ENCODE data around the gene DOHH. TPM values are rescaled to one million over a fixed set of nuclear protein-coding genes. Genes with fewer than 3 reads are reported as not detected.

DOHH gene
- total and polyA plus RNA-seq, 9 of the 15 experiments (the other 6 are each of a cell fraction or from before 2014, with no cell fraction given), result 0.14 to 47.2 (median 5.1) TPM

DNA sequence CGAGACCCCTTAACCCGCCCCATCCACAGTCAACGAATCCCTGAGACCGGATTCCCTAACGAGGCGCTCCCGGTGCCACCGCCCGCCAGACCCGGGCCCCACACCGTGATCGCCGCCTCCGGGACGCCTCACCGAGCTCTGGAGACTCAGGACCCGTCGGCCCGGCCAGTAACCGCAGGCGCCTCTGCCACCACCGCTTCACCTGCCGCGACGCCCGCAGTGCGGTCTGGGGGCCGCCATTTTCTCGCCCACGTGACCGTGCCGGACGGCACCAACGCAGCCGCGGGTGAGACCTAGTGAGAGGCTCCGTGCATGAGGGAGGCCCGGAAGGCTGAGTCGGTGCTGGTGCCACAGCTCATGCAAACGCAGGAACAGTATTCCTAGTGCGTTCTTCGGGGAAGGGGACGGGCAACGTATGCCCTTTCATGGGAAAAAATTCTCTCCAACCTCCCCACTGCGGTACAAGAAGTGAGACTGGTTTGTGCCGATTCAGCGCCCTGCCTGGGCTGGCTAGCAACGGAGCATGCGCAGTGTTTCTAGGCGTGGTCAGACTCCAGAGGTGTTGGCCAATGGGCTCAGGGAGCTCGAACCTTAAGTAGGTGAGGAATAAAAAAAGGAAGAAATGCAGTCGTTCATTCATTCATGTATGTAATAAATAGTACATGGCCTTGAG lies at the start of gene DOHH (continued):
- no peak for TF ChIP-seq POLR3G (IDR thresholded peaks at IDR 0.05; ENCODE audit: extremely low read depth, insufficient read length, insufficient replicate concordance)
- TF ChIP-seq ZBTB17 (CRISPR knock-in tag; IDR thresholded peaks at IDR 0.05), result 0 out of 2 replicates have a peak, but pooled peaks have one; percentile 25
- TF ChIP-seq, protein P1, sequence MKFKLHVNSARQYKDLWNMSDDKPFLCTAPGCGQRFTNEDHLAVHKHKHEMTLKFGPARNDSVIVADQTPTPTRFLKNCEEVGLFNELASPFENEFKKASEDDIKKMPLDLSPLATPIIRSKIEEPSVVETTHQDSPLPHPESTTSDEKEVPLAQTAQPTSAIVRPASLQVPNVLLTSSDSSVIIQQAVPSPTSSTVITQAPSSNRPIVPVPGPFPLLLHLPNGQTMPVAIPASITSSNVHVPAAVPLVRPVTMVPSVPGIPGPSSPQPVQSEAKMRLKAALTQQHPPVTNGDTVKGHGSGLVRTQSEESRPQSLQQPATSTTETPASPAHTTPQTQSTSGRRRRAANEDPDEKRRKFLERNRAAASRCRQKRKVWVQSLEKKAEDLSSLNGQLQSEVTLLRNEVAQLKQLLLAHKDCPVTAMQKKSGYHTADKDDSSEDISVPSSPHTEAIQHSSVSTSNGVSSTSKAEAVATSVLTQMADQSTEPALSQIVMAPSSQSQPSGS (CRISPR knock-in tag; IDR thresholded peaks at IDR 0.05), result no peak
- no peak for TF ChIP-seq ZNF175 (CRISPR knock-in tag; IDR thresholded peaks at IDR 0.05; ENCODE audit: low read depth)
- TF ChIP-seq GATAD2A (IDR thresholded peaks at IDR 0.05), result 0 out of 2 replicates have a peak, but pooled peaks have one; percentile 33
- TF ChIP-seq SUPT5H (IDR thresholded peaks at IDR 0.05), result peak; percentile 85
- peak in 1 of 2 experiments; percentile 24; a peak in 1 of 3 replicates for TF ChIP-seq CBX3 (IDR thresholded peaks at IDR 0.05; ENCODE audit: borderline replicate concordance in 1 of 2, low read length in 2 of 2)
- no peak for TF ChIP-seq BACH1 (tag; IDR thresholded peaks at IDR 0.05)
- TF ChIP-seq PHF8 (IDR thresholded peaks at IDR 0.05; ENCODE audit: borderline replicate concordance, low read length), result peak; percentile 91; the same call in 1 of the 2 replicates
- TF ChIP-seq, protein P2, sequence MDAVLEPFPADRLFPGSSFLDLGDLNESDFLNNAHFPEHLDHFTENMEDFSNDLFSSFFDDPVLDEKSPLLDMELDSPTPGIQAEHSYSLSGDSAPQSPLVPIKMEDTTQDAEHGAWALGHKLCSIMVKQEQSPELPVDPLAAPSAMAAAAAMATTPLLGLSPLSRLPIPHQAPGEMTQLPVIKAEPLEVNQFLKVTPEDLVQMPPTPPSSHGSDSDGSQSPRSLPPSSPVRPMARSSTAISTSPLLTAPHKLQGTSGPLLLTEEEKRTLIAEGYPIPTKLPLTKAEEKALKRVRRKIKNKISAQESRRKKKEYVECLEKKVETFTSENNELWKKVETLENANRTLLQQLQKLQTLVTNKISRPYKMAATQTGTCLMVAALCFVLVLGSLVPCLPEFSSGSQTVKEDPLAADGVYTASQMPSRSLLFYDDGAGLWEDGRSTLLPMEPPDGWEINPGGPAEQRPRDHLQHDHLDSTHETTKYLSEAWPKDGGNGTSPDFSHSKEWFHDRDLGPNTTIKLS (IDR thresholded peaks at IDR 0.05; ENCODE audit: borderline replicate concordance, low read depth), result peak; percentile 68; the same call in 1 of the 2 replicates
- no peak for TF ChIP-seq FOXJ2 (tag; IDR thresholded peaks at IDR 0.05)
- TF ChIP-seq TOE1 (IDR thresholded peaks at IDR 0.05; ENCODE audit: borderline replicate concordance), result peak; percentile 99
- TF ChIP-seq TOE1 (CRISPR knock-in tag; IDR thresholded peaks at IDR 0.05; ENCODE audit: borderline replicate concordance, low read depth), result no peak
- no peak for TF ChIP-seq COPS2 (conservative IDR thresholded peaks at IDR 0.05)
- TF ChIP-seq, protein P3, sequence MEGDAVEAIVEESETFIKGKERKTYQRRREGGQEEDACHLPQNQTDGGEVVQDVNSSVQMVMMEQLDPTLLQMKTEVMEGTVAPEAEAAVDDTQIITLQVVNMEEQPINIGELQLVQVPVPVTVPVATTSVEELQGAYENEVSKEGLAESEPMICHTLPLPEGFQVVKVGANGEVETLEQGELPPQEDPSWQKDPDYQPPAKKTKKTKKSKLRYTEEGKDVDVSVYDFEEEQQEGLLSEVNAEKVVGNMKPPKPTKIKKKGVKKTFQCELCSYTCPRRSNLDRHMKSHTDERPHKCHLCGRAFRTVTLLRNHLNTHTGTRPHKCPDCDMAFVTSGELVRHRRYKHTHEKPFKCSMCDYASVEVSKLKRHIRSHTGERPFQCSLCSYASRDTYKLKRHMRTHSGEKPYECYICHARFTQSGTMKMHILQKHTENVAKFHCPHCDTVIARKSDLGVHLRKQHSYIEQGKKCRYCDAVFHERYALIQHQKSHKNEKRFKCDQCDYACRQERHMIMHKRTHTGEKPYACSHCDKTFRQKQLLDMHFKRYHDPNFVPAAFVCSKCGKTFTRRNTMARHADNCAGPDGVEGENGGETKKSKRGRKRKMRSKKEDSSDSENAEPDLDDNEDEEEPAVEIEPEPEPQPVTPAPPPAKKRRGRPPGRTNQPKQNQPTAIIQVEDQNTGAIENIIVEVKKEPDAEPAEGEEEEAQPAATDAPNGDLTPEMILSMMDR (IDR thresholded peaks at IDR 0.05 in 2 of 3, conservative IDR thresholded peaks at IDR 0.05 in 1 of 3; ENCODE audit: insufficient read depth in 2 of 3, low read depth in 1 of 3, low read length in 3 of 3), result no peak
- no peak for TF ChIP-seq ZNF239 (CRISPR knock-in tag; IDR thresholded peaks at IDR 0.05)
- peak; percentile 88 for TF ChIP-seq NFRKB (IDR thresholded peaks at IDR 0.05; ENCODE audit: low read depth)
- TF ChIP-seq MIER1 (IDR thresholded peaks at IDR 0.05; ENCODE audit: low read depth), result peak; percentile 67; the same call in 1 of the 2 replicates
- no peak for TF ChIP-seq ZNF347 (CRISPR knock-in tag; IDR thresholded peaks at IDR 0.05; ENCODE audit: low read depth)
- TF ChIP-seq SREBF2 (CRISPR knock-in tag; IDR thresholded peaks at IDR 0.05), result no peak
- peak; percentile 87 for TF ChIP-seq MAFG (tag; conservative IDR thresholded peaks at IDR 0.05)
- no peak for TF ChIP-seq ZNF668 (CRISPR knock-in tag; IDR thresholded peaks at IDR 0.05)
- TF ChIP-seq, protein P4, sequence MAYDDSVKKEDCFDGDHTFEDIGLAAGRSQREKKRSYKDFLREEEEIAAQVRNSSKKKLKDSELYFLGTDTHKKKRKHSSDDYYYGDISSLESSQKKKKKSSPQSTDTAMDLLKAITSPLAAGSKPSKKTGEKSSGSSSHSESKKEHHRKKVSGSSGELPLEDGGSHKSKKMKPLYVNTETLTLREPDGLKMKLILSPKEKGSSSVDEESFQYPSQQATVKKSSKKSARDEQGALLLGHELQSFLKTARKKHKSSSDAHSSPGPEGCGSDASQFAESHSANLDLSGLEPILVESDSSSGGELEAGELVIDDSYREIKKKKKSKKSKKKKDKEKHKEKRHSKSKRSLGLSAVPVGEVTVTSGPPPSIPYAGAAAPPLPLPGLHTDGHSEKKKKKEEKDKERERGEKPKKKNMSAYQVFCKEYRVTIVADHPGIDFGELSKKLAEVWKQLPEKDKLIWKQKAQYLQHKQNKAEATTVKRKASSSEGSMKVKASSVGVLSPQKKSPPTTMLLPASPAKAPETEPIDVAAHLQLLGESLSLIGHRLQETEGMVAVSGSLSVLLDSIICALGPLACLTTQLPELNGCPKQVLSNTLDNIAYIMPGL (CRISPR knock-in tag; IDR thresholded peaks at IDR 0.05), result peak; percentile 90; the same call in 1 of the 2 replicates
